ENCODE measurements around the gene IRX6. TPM values are rescaled to one million over a fixed set of nuclear protein-coding genes. Genes with fewer than 3 reads are reported as not detected.

IRX6 gene
- total RNA-seq, 1 experiment from 2014 or later: not detected

GRCh38 chr16:55308973-55309372 lies 15.0 kb upstream of the IRX6 start:
- H3K79me2 ChIP-seq (ENCODE audit: insufficient read depth, low read length): no peaks in the 10 kb centered on the region
- TF ChIP-seq CTCF (conservative IDR thresholded peaks at IDR 0.05): no peak
- no peak overlapping the region for H3K23ac ChIP-seq (ENCODE audit: insufficient read length, low read depth, low read length)
- H3K14ac ChIP-seq (ENCODE audit: insufficient read depth, low read length): no peak overlapping the region
- H3K4me1 ChIP-seq (ENCODE audit: insufficient read depth, low read length): no peaks in the 10 kb centered on the region
- H2BK20ac ChIP-seq (ENCODE audit: low read depth, low read length, poor library complexity, severe bottlenecking): no peak overlapping the region
- no peak overlapping the region for H3K27ac ChIP-seq (ENCODE audit: insufficient read length, low read depth, low read length)
- no peak overlapping the region for H4K91ac ChIP-seq (ENCODE audit: insufficient read length, low read depth, low read length)
- no peak overlapping the region for H2AK5ac ChIP-seq (ENCODE audit: insufficient read length, low read length)
- H3K79me1 ChIP-seq (ENCODE audit: insufficient read depth, low read depth, low read length, poor library complexity, severe bottlenecking): no peaks in the 10 kb centered on the region
- no peak overlapping the region for H2AFZ ChIP-seq (ENCODE audit: low read length)
- H4K20me1 ChIP-seq (ENCODE audit: control insufficient read depth, insufficient read depth, insufficient read length): no peaks in the 10 kb centered on the region
- no peak overlapping the region for H3K4me2 ChIP-seq (ENCODE audit: insufficient read depth, insufficient read length, low read length)
- H3K9me3 ChIP-seq (ENCODE audit: control insufficient read depth, low read depth, low read length): no peaks in the 10 kb centered on the region
- no peak overlapping the region for H2BK120ac ChIP-seq (ENCODE audit: low read depth, low read length, poor library complexity, severe bottlenecking)
- no peaks in the 10 kb centered on the region for H3K27me3 ChIP-seq (ENCODE audit: insufficient read depth, low read length)
- WGBS (ENCODE audit: extremely low coverage, insufficient read length, low lambda C conversion rate): no CpG with 5 or more reads among the region's 2 CpGs
- H3T11ph ChIP-seq (ENCODE audit: low read length): no peak overlapping the region
- H3K9ac ChIP-seq (ENCODE audit: extremely low read depth, insufficient read length, low read length): no peak overlapping the region
- H2BK15ac ChIP-seq (ENCODE audit: low read depth, low read length): no peak overlapping the region
- no peak overlapping the region for H3K4ac ChIP-seq (ENCODE audit: low read depth, low read length)
- H3K23me2 ChIP-seq (ENCODE audit: insufficient read length, low read depth, low read length, poor library complexity, severe bottlenecking): no peaks in the 10 kb centered on the region
- no peak overlapping the region for H2BK12ac ChIP-seq (ENCODE audit: insufficient read length, low read depth, low read length)
- H3K56ac ChIP-seq (ENCODE audit: insufficient read length, low read depth, low read length): no peak overlapping the region
- Mint-ChIP-seq H3K4me3 (no peak overlapping the region), H3K4me1 (peaks cover 8 to 9% of the 10 kb centered on the region in 2 experiments; a peak in 3 of 4 replicates), H3K9me3 (no peaks in the 10 kb centered on the region; a peak in 1 of 5 replicates), H3K27ac (no peak overlapping the region), H3K27me3 (ENCODE audit: low read depth) (peaks cover 34% of the 10 kb centered on the region), H3K36me3 (ENCODE audit: insufficient read depth in 1 of 3, low read depth in 3 of 3) (no peaks in the 10 kb centered on the region)
- no peak overlapping the region for H4K5ac ChIP-seq (ENCODE audit: insufficient read length, low read depth, low read length)
- no peak overlapping the region for H3K18ac ChIP-seq (ENCODE audit: insufficient read length, low read depth, low read length)
- H4K8ac ChIP-seq (replicated peaks; ENCODE audit: insufficient read length, low read depth, low read length): no peak overlapping the region
- DNase-seq: no peak
- H2BK5ac ChIP-seq (ENCODE audit: insufficient read length, low read length): no peak overlapping the region
